Measurements from ENCODE around the gene CCDC47.

Gene CCDC47

DNA sequence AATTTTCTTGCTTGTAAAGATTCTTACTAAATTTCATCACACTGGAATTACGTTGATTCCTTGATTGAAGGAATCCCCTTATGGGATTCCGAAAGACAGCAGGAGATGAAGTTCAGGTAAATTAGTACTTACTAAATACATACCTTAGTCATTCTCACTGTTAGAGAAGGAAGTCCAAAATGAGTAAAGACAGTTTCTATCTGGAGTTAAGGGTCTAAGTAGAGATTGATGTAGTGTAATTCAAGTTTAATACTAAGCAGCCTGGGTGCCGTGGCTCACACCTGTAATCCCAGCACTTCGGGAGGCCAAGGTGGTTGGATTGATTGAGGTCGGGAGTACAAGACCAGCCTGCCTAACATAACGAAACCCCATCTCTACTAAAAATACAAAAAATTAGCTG lies 10.1 kb upstream of the CCDC47 start:
- DNase-seq, result no peak

GRCh38 chr17:63780928-63781327 lies 7.5 kb upstream of the CCDC47 start:
- DNase-seq, result no peak

DNA sequence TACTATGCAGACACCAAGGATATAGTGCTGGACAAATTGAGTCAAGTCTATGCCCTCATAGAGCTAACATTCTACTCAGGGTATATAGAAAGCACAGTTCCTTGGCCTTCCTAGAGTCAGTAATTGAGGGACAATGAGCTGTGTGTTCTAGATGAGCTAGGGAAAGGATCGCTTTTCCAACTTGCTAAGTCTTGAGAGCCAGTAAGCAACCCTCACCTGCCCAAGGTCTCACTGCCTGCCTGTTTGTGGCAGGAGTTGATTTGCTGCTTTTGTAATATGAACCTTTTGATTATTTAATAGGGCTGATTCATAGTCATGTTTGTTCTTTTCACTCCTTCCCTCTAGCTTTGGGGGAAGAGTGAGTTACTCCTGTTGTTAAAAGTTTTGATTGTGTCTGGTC lies 7.1 kb upstream of the CCDC47 start:
- no peak for DNase-seq

GRCh38 chr17:63775420-63775819 lies 2.0 kb upstream of the CCDC47 start:
- DNase-seq, result no peak

DNA sequence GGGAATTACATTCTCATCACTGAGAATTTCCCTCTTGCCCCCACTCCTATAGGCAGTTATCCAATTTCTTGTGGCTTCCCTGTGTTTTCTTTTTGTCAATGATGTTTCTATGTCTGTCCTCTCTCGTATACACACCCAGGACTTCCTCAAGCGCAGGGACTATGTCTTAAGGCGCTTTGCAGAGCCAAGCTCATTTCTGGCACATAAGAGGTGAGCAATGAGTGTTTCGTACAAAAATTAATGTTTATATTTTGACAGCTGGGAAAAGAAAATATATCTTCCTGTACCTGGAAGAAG lies 1.5 kb upstream of the CCDC47 start:
- no peak for DNase-seq

- DNase-seq, result peak; percentile 78
Observed at GRCh38 chr17:63774141-63774968, 958 bp upstream of the CCDC47 start, which contains the start of gene DDX42. DDX42 (plus strand) TSS chr17:63774170; CDS start chr17:63787050, 12,880 bp downstream.

GRCh38 chr17:63772801-63773271 lies 561 bp downstream of the CCDC47 start:
- DNase-seq, result no peak

GRCh38 chr17:63768433-63768832 lies 5.0 kb downstream of the CCDC47 start:
- no peak for DNase-seq

DNA sequence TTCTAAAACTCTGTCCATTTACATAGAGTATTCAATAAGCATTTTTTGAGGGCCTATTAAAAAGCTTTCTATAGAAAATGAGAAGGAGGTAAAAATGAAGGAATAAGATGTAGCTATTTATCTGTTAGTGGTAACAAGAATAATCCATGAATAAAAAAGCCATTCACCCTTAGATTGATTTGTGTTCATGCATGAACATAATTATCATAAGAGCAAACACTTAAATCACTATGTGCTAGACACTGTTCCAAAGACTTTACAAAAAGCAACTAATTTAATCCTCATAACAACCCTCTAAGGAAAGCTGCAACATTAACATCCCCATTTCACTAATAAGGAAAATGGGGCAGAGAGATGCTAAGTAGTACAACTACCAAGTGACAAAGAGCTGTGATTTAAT lies 6.6 kb downstream of the CCDC47 start:
- no peak for DNase-seq

GRCh38 chr17:63764716-63765115 lies 8.7 kb downstream of the CCDC47 start:
- no peak for DNase-seq

DNA sequence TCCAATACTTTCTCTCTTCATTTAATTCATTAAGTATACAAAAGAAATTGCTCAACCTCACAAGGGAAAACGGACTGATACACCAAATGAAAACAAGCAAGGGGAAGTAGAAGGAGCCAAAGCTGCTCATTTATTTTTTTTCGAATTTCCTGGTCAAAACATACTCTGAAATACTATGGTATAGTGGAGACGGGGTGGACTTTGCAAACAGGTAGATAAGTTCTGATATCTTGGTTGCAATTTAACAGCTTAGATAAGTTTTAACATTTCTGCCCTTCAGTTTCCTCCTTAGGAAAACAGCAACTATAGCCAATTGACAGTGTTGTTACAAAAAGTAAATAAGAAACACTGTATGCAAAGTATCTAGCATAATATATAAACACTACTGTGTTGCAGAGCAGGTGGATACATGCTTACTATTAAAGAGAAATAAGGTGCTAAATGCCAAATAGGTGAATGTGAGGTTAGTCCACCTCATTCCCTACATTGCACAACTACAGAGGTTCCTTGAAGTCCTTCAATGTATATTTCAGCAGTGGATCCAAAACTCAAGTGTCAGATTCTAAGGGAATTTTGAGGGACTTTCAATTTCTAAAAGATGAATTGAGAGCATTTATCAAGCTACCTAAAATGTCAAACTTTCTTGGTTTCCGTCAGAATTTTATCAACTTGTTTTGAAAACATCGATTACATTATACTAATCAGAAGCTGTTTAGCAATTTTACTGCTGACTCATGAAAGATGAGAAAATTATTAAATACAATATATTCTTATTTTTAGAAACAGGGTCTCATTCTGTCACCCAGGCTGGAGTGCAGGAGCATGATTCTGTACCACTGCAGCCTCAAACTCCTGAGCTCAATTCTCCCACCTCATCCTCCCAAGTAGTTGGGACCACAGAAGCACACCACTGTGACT lies 11.0 kb downstream of the CCDC47 start:
- no peak for DNase-seq

GRCh38 chr17:63760771-63761539 lies 12.4 kb downstream of the CCDC47 start:
- DNase-seq, result no peak

GRCh38 chr17:63758428-63758827 lies 15.0 kb downstream of the CCDC47 start:
- no peak for DNase-seq

DNA sequence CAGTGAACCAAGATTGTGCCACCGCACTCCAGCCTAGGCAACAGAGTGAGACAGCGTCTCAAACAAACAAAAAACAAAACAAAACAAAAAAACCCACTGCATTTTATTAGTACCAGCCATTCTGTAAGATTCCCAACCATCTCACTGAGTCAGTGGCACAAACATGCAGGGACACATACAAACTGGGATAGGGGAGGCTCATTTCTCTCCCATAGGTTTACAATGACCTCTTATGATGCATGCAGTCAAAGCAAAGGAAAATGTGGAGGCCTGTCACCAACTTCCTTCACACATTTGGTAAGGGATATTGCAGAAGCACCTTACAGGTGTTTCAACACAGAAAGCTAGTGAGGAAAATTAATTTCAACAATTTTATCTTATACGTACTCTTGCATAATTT lies 19.4 kb downstream of the CCDC47 start:
- DNase-seq, result no peak

- DNase-seq, result no peak
Observed at GRCh38 chr17:63753215-63753614, 20.2 kb downstream of the CCDC47 start.

DNA sequence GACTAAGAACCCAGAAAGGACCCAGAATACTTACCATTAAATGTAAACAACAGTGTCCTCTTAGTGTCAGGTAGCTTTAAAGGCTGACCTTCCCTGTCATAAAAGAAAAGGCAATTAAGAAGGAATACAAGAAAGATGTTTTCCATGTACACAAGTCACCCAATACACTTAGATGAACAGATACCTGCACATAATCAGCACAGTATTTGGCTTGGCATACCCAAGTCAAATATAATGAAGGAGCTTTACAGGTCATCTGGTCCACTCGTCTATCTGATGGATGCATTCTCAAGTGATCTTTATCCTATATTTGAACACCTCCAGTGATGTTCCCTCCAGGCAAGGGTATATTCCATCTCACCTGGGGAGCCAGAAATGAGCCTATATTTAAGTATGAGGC lies 20.7 kb downstream of the CCDC47 start:
- DNase-seq, result no peak

DNA sequence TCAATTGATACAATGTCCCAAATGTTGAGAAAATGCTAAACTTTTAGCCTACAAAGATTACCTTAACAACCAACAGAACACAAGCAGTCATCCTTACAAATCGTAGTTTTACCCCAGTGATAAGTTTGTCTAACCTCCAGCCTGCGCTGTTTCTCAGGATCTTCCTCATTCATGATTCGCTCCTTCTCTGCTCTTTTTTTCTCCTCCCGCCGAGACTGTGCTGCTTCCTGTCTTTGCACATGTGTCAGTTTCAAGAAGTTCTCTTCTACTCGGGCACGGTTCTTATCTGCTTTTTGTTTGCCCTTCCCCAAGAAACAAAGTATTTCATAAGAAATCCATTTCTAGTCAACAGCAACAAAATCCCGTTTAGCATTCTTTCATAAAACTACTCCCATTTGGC lies 21.6 kb downstream of the CCDC47 start:
- no peak for DNase-seq

GRCh38 chr17:63741408-63742173 lies 31.8 kb downstream of the CCDC47 start, which contains the start of gene STRADA:
STRADA (minus strand) TSS chr17:63741799; CDS start chr17:63728369, 13,430 bp downstream.
- peak; percentile 98 for DNase-seq

DNA sequence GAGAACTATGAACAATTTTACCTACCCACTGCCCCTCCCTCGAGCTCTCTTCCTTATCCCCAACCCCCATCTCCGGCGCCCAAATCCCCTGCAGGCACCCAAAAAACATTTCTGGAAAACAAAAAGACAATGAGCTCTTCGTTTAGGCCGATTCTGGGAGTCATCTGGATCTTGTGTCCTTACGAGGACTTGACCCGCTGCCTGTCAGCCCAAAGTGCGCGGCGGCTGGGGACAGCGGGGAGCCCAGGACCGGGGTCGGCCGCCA lies 32.3 kb downstream of the CCDC47 start:
- DNase-seq, result no peak

DNA sequence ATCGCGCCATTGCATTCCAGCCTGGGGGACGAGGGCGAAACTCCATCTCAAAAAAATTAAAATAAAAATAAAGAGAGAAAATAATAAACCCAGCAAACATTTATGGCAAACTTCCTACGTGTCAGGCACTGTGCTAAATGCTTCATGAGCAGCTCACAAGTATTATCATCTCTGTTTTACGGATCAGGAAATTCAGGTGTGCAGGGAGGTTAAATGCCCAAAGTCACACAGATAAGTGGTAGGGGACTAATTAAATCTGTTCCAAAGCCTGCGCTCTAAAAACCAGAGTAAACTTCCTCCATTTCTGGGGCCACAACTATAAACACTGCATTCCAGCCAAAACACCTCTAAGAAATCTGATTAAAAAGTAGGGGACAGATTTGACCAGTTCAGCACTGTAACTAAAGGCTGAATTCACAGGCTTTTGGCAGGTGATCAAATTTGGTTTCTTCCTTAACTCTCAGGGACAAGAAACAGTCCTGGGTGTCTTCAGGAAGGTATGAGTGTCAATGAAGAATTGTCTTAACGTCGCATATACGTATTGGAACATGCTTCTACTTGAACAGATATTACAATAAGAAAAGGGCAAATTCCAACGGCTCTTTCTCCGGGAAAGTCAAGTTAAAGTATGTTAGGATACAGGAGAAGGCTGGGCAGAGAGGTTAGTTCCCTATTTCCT lies 32.8 kb downstream of the CCDC47 start:
- DNase-seq, result no peak

DNA sequence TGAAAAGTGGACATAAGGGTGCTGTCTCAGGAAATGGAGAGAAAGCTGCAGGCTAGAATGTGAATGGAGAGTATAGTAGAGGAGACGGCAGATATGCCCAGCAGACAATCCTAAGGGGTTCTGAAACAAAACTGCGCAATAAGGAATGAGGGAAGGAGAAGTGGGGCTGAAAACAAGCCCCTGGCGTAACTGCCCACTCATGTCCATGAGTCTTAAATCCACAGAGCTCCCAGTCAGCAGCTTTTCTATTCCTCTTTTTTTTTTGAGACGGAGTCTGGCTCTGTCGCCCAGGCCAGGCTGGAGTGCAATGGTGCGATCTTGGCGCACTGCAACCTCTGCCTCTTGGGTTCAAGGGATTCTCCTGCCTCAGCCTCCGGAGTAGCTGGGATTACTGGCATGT lies 37.7 kb downstream of the CCDC47 start:
- no peak for DNase-seq

GRCh38 chr17:63722403-63722802 lies 51.0 kb downstream of the CCDC47 start:
- DNase-seq, result no peak
